MCF 10A (cell line): Measurements from ENCODE around the gene C6orf58. TPM values are rescaled to one million over a fixed set of nuclear protein-coding genes. Genes with fewer than 3 reads are reported as not detected.

Experiments used
- BruUV-seq: library from RNA; stranded (reverse); fragments of 400-500 nt; replicated peaks from 2 replicates; lab custom pipeline; 2021; lab: Mats Ljungman, UMichigan
- CTCF ChIA-PET: fragments of 300-600 bp; sonication (Branson Sonifier 250); formaldehyde crosslinking; extraction: SDS; loops from one replicate; lab custom pipeline; 2021; ENCODE audit warnings: antibody characterized with exemption, inconsistent platforms; lab: Yijun Ruan, JAX
- POLR2A ChIA-PET: fragments of 300-600, 350-650 bp; sonication (Branson Sonifier 250); formaldehyde crosslinking; extraction: SDS; loops from one replicate; lab custom pipeline; 2020; ENCODE audit warnings: antibody characterized with exemption, inconsistent platforms; lab: Yijun Ruan, JAX
- DNase-seq: peaks from one replicate; pipeline ENCODE4 v3.0.0-alpha.2; 2018; ENCODE audit not compliant: unreplicated experiment
- H3K27ac Mint-ChIP-seq: one replicate; pipeline ENCODE4 v1.8.0; 2022; ENCODE audit warnings: mild to moderate bottlenecking, low read depth, mixed read lengths; ENCODE audit not compliant: unreplicated experiment
- H3K27me3 Mint-ChIP-seq: one replicate; pipeline ENCODE4 v1.8.0; 2022; ENCODE audit warnings: mixed read lengths; ENCODE audit not compliant: insufficient read depth, unreplicated experiment
- H3K36me3 Mint-ChIP-seq: one replicate; pipeline ENCODE4 v1.8.0; 2022; ENCODE audit warnings: mild to moderate bottlenecking, moderate library complexity, mixed read lengths; ENCODE audit not compliant: insufficient read depth, unreplicated experiment
- H3K4me1 Mint-ChIP-seq: one replicate; pipeline ENCODE4 v1.8.0; 2022; ENCODE audit warnings: mixed read lengths; ENCODE audit not compliant: insufficient read depth, unreplicated experiment
- H3K4me3 Mint-ChIP-seq: one replicate; pipeline ENCODE4 v1.8.0; 2022; ENCODE audit warnings: mild to moderate bottlenecking, moderate library complexity, mixed read lengths; ENCODE audit not compliant: unreplicated experiment
- H3K9me3 Mint-ChIP-seq: one replicate; pipeline ENCODE4 v1.8.0; 2022; ENCODE audit warnings: mixed read lengths; ENCODE audit not compliant: unreplicated experiment
- intact Hi-C: fragments of 100-400 bp; cut with micrococcal nuclease; formaldehyde crosslinking; loops from 2 replicates; pipeline ENCODE4 v1.14.1; 2022
- total RNA-seq: library from RNA; stranded (reverse); gene quantifications from 2 replicates; pipeline ENCODE4 v1.2.3, GENCODE V29; 2022
- TF ChIP-seq, protein P1 (sequence below): fragments of 200-600 bp; IDR thresholded peaks from one replicate; pipeline ENCODE4 v1.8.0; 2022; ENCODE audit warnings: antibody characterized with exemption, mild to moderate bottlenecking; ENCODE audit not compliant: unreplicated experiment

Gene C6orf58
- total RNA-seq, 1 experiment from 2014 or later, result not detected

DNA sequence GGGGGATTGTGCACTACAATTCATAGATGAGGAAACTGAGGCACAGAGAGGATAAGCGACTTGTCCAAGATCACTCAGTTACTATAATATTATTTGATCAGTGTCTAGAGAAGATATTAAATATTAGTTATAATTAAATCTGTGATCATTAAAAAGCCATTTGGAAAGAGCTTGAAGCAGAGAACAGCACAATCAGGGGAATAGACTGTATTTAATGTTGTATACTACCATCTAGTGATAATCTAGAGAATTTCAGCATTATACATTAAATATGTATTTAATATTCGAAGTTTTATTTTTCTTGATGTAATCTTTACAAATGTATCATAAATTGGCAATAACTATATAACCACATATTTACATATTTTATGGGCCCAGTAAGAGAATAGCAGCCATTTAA is 37.7 kb upstream of the C6orf58 start:
- DNase-seq, result peak; percentile 14

GRCh38 chr6:127547215-127547614 is 29.8 kb upstream of the C6orf58 start:
- intact Hi-C loops, result no loop called here
- Mint-ChIP-seq H3K27ac (no peak overlapping the region), H3K9me3 (no peaks in the 10 kb centered on the region), H3K4me1 (peaks cover 6% of the 10 kb centered on the region), H3K4me3 (no peak overlapping the region), H3K36me3 (no peaks in the 10 kb centered on the region), H3K27me3 (peaks cover 22% of the 10 kb centered on the region)
- TF ChIP-seq, protein P1, sequence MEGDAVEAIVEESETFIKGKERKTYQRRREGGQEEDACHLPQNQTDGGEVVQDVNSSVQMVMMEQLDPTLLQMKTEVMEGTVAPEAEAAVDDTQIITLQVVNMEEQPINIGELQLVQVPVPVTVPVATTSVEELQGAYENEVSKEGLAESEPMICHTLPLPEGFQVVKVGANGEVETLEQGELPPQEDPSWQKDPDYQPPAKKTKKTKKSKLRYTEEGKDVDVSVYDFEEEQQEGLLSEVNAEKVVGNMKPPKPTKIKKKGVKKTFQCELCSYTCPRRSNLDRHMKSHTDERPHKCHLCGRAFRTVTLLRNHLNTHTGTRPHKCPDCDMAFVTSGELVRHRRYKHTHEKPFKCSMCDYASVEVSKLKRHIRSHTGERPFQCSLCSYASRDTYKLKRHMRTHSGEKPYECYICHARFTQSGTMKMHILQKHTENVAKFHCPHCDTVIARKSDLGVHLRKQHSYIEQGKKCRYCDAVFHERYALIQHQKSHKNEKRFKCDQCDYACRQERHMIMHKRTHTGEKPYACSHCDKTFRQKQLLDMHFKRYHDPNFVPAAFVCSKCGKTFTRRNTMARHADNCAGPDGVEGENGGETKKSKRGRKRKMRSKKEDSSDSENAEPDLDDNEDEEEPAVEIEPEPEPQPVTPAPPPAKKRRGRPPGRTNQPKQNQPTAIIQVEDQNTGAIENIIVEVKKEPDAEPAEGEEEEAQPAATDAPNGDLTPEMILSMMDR, result no peak
- BruUV-seq, result no TSS peak
- ChIA-PET POLR2A (interaction anchor here (0.6 kb wide), 1 partner anchor 1552 kb away, joined by 3 read pairs; no protein-coding TSS in a partner anchor), CTCF (interaction anchor here (0.5 to 3.4 kb wide), 14 partner anchors 8 to 248 kb away, joined by 3 to 16 read pairs (median 4); no protein-coding TSS in a partner anchor)
- no peak for DNase-seq

More for the DNA sequence above, 37.7 kb upstream of the C6orf58 start:
- POLR2A ChIA-PET, result interaction anchor here (0.5 to 1.3 kb wide), 3 partner anchors 10 to 146 kb away, joined by 3 to 4 read pairs (median 3); no protein-coding TSS in a partner anchor
- CTCF ChIA-PET, result interaction anchor here (0.6 to 6.0 kb wide), 40 partner anchors 8 to 1506 kb away, joined by 3 to 92 read pairs (median 4); partner anchors contain the start of genes MTCL3 and RNF146
- Mint-ChIP-seq H3K4me3 (no peak overlapping the region), H3K9me3 (no peaks in the 10 kb centered on the region), H3K36me3 (no peaks in the 10 kb centered on the region), H3K27me3 (peaks cover 36% of the 10 kb centered on the region), H3K27ac (no peak overlapping the region), H3K4me1 (peaks cover 5% of the 10 kb centered on the region)
- TF ChIP-seq, protein P1, result peak; percentile 27
- intact Hi-C loops, result loop anchor here (1.0 to 5.0 kb wide), 3 partner anchors 74 to 347 kb away; no protein-coding TSS in a partner anchor
- no TSS peak for BruUV-seq

- H3K36me3 Mint-ChIP-seq, result no peaks in the 10 kb centered on the region
These were observed 28.9 kb upstream of the C6orf58 start for GRCh38 chr6:127547904-127548649.

More at GRCh38 chr6:127547904-127548649, 28.9 kb upstream of the C6orf58 start:
- intact Hi-C loops, result no loop called here
- Mint-ChIP-seq H3K27ac (no peak overlapping the region), H3K4me3 (no peak overlapping the region), H3K4me1 (peaks cover 6% of the 10 kb centered on the region), H3K9me3 (no peaks in the 10 kb centered on the region), H3K27me3 (peaks cover 22% of the 10 kb centered on the region)
- ChIA-PET POLR2A (no interaction called here), CTCF (interaction anchor here (0.6 to 3.4 kb wide), 23 partner anchors 9 to 1722 kb away, joined by 3 to 16 read pairs (median 4); partner anchors contain the start of gene RNF146)
- TF ChIP-seq, protein P1, result peak; percentile 17
- BruUV-seq, result no TSS peak
- peak; percentile 14 for DNase-seq
